ENCODE measurements around the gene RABEPK.
"Not testable (repeated sequence)": the region's sequence is repeated elsewhere in the genome, so short reads cannot be mapped to it uniquely, and the experiment has no call there.

The RABEPK gene, protein sequence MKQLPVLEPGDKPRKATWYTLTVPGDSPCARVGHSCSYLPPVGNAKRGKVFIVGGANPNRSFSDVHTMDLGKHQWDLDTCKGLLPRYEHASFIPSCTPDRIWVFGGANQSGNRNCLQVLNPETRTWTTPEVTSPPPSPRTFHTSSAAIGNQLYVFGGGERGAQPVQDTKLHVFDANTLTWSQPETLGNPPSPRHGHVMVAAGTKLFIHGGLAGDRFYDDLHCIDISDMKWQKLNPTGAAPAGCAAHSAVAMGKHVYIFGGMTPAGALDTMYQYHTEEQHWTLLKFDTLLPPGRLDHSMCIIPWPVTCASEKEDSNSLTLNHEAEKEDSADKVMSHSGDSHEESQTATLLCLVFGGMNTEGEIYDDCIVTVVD
- 13.8 to 24.8 reads per million in 2 donors for total RNA-seq

DNA sequence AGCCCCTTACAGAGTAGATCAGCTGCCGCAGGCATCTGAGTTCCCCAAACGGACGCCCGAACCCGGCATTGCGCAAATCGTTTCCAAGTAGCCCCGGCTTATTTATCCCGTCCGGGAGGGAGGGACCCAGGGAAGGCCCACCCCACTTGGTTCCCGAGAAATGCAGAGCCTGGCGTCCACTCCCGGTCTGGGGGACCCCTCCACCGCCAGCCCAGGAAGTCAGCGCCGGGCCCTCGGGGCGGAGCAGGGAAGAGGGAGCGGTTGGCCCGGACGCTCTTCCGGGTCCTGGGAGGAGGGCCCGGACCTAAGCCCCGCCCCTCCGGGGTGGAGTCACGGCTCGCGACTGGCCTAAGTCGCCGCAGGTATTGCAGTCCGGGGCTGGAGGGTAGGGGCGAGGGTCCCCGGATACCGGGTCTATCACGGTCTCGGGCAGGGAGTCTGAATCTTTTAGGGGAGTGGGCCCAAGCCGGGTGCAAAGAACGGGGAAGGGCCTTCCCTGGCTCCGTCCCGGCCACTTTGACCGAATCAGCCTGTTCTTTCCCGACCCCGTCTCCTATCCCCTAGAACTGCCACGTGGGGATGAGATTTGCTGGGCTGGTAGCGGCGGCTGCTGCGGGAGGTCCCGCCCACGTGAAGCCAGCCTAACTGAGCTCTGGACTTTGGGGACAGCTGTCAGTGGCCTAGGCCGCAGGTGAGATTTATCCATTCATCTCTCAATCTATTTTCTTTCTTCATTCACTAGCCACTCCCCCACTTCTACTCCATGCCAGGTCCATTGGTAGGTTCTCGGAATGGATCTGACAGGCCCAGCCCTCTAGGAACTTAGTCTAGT, at the start of gene RABEPK:
RABEPK (plus strand) TSS at position 327 of the 832 bp plus-strand sequence. CDS start 2,472 bp downstream, outside the sequence.
- peak; percentile 89 for DNase-seq

DNA sequence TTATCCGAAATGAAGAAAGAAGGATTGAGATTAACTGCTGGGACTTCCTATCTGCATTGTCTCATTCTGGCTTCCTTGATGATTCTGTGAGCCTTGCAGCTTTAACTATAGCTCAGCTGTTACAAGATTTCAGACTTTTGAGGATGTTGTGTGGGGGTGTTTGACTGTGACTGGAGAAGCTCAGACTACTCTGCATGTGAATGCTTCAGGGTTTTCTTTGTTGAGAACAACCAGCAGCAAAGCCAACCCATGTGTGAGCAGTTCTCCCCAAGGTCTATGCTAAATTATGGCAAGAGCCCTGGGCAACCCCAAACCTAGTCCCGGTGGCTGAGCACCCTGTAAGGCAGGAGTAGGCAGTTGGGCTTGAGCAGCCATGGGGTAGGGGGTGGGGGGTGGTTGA, 48.6 kb upstream of the RABEPK start:
- no peak for DNase-seq

DNA sequence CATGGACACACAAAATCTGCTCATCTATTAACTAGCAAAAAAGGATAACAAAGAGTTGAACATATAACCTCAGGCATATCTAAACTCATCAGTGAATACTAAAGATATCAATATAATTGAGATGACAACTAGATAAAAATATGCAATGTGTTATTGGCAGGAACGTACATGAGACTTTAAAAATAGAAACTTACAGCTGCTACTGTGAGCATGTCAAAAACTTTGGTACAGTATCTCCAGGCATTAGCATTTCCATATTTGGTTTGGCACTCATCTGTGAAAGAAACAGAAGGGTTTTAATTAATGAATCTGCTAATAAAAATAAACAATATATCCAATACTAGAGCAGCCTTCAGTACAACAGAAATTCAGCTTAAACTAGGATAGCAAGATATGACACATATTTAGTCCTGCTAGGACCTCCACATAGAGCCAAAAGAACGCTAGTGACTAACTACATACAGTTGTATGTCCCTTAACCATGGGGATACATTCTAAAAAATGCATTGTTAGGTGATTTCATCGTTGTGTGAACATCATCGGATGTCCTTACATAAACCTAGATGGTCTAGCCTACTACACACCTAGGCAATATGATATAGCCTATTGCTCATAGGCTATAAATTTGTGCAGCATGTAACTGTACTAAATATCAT, 46.5 kb upstream of the RABEPK start:
- no peak for DNase-seq

DNA sequence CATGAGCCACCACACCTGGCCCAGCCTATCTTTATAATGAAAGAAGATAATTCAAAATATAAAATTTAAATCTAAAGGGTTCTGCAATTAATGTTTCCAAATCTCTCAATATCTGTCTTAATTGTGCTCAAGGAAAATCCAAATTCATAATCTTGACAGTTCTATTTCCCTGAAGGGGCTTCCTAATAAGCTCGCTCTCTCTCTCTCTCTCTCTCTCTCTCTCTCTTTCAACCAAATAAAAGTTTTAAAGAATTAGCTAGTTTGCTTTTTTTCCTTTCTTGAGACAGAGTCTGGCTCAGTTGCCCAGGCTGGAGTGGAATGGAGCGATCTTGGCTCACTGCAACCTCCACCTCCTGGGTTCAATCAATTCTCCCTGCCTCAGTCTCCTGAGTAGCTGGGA, 43.8 kb upstream of the RABEPK start:
- DNase-seq, result no peak

DNA sequence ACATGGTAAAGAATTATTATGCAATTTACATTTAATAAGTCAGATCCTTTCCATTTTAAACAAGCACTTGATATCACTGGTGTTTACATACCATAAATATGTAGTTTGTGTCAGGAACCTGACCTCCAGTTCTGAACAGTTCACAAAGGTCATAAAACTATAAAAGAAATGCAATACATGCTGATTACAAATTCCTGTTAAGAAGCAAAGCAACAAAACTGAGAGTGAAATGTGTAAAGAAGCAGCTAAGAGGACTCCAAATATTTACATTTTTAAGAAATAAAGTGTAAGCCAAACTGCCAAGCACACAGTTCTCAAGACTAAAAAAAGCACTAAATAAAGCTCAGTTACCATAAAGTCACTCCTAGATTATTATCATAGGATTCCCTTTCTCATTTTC, 39.6 kb upstream of the RABEPK start:
- no peak for DNase-seq

DNA sequence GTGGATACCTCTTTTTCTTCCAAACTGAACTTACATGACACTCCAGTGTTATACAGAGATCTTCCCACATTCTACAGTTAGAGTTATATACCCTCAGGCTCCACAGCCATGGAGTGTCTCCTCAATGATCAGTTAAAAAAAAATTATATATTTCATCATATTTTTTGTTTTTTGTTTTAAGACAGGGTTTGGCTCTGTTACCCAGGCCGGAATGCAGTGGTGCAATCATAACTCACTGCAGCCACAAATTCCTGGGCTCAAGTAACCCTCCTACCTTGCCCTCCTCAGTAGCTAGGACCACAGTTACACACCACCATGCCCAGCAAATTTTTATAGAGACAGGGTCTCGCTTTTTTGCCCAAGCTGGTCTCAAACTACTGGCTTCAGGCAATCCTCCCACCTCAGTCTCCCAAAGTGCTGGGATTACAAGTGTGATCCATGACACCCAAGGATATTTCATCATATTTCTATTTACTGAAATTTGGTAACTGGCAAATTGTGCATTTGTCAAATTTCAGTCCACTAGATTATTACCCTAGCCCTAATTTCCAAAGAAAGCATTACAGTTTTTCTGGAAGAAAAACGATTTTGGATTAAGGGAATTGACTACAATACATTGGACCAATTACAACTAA, 38.9 kb upstream of the RABEPK start:
- no peak for DNase-seq

DNA sequence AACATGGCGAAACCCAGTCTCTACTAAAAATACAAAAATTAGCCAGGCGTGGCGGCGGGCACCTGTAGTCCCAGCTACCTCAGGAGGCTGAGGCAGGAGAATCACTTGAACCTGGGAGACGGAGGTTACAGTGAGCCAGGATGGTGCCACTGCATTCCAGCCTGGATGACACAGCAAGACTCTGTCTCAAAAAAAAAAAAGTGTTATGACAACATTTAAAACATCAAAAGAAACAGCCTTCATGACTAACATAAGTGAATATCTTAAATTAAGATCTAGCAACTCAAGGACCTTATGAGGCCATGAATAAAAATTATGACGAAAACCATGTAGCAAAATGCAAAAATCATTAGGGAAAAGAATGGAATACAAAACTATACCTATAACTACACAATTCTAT, 37.5 kb upstream of the RABEPK start:
- not testable (repeated sequence) for DNase-seq

DNA sequence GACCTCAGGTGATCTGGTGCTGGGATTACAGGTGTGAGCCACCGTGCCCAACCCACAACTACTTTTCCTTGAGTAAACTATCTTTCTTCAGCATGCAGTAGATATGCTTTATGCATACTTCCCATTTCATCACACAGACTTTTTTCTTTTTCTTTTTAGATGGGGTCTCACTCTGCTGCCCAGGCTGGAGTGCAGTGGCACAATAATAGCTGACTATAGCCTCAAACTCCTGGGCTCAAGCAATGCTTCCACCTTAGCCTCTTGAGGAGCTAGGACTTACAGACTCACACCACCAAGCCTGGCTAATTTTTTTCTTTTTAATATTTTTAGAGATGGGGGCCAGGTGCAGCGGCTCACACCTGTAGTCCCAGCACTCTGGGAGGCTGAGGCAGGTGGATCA, 33.6 kb upstream of the RABEPK start:
- no peak for DNase-seq

DNA sequence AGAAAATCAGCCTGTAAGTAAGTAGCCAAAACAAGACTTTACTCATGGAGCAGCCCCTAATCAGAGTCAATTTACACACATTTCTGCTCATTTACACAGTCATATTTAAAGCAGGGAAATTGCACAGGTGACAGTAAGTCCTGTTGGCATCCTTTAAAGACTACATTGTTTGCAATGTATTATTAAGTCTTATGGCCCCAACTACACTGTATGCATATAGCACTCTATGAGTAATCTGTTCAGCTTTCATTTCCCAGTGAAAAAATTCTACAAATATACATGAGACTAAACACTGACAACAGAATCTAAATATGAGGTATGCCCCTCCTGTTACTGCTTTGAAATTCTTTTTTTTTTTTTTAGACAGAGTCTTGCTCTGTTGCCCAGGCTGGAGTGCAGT, 30.4 kb upstream of the RABEPK start:
- no peak for DNase-seq

DNA sequence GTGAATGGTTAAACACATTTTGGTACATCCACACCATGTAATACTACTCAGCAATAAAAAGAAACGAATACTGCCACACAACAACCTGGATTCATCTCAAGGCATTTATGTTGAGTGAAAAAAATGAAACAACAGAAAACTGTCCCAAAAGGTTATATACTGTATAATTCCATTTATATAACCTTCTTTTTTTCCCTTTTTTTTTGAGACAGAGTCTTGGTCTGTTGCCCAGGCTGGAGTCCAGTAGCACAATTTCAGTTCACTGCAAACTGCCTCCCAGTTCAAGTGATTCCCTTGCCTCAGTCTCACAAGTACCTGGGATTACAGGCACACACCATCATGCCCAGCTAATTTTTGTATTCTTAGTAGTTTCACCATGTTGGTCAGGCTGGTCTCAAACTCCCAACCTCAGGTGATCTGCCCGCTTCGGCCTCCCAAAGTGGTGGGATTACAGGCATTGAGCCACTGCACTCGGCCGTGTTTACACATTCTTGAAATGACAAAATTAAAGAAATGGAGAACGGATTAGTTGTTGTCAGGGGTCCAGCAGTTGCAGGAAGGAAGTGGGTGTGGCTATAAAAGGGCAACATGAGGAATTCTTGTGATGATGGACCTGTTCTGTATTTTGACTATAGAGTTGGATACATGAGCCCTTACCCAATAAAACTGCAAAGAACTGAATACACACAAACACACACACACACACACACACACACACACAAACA, 28.1 kb upstream of the RABEPK start:
- DNase-seq, result no peak

DNA sequence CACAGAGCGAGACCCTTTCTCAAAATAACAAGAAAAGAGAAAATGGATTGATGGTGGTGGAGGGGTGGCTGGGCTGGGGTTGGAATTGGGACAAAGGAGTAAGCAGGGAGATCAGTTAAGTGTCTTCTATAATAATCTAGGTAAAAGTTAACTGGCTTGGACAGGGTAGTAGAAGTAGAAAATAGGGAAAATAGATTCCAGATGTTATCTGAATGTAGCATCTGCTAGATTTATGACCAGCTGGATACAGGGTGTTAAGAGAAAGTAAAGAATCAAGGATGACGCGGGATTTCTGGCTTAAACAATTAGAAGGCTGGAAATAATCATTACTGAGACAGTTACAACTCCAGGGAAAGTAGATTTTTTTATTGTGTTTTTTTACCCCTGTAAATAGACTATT, 23.7 kb upstream of the RABEPK start:
- no peak for DNase-seq

DNA sequence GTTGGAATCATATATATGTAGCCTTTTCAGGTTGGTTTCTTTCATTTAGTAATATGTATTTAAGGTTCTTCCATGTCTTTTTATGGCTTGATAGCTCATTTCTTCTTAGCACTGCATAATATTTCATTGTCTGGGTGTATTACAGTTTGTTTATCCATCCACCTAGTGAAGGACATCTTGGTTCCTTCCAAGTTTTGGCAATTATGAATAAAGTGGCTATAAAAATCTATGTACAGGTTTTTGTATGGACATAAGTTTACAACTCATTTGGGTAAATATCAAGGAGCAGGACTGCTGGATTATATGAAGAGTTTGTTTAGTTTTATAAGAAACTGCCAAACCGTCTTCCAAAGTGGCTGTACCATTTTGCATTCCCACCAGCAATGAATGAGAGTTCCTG, 22.5 kb upstream of the RABEPK start:
- no peak for DNase-seq

DNA sequence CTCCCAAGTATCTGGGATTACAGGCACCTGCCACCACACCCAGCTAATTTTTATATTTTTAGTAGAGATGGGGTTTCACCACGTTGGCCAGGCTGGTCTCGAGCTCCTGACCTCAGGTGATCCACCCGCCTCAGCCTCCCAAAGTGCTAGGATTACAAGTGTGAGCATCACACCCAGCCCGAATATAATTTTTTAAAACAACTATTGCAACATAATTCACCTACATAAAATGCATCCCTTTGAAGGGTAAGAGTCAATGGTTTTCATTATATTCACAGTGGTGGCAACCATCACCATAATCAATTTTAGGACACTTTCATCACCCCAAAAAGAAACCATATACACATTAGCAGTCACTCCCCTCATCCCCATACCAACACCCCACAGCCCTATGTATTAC, 20.6 kb upstream of the RABEPK start:
- DNase-seq, result not testable (repeated sequence)

DNA sequence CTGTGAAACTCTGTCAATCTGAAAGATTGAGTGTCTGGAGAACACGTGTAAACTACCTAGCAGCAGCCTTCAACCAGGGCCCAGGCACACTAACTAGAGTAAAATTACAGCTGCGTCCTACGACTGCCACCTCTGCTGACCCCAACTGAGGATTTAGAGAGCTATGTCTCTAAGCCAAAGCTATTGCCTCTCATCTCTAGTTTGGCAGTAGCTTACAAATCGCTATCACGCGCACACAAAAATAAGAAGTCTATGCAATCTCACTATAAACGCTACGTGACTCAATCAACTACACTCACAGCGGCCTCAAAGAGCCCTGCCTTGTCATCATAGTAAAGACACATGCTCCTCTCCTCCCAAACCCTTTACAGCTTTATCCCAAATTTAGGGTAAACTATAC, 19.5 kb upstream of the RABEPK start:
- no peak for DNase-seq

DNA sequence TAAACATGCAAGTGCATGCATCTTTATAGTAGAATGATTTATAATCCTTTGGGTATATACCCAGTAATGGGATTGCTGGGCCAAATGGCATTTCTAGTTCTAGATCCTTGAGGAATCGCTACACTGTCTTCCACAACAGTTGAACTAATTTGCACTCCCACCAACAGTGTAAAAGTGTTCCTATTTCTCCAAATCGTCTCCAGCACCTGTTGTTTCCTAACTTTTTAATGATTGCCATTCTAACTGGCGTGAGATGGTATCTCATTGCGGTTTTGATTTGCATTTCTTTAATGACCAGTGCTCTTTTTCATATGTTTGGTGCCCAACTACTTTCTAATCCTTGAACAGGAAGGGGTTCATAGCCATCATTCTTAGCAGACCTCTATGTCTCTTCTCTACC, 18.6 kb upstream of the RABEPK start:
- DNase-seq, result not testable (repeated sequence)

DNA sequence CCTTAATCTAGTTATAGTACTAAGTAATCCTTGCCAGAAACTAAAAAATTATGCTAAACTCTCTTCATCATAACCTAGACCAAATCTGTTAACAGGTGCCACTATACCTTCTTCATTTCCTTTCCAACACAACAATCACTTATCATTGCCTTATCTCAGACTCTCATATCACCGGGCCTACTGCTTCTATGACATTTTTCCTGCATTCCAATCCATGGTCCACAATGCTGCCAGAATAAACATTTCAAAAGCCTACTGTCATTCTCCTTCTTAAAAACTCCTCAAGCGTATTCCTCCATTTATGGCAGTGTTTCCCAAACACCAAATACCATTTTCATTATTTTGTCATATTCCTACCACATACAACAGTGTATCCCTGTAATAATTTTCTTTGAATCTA, 17.3 kb upstream of the RABEPK start:
- no peak for DNase-seq

DNA sequence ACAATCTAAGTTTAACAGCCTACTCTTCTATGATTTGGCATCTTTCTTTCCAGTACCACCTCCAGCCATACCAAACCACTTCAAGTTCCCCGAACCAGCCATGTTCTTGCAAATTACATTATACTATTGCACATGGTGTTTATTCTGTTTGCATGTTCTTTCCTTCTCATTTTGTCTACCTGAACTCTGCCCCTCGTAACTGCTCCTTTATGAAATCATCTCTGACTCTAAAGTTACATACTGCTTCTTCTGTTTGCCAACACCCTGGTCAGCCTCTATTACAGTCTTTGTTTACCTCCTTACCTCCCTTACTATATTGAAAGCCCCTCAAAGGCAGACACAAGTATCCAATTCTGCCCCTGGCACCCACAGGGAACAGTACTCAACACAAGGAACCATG, 16.8 kb upstream of the RABEPK start:
- DNase-seq, result no peak

DNA sequence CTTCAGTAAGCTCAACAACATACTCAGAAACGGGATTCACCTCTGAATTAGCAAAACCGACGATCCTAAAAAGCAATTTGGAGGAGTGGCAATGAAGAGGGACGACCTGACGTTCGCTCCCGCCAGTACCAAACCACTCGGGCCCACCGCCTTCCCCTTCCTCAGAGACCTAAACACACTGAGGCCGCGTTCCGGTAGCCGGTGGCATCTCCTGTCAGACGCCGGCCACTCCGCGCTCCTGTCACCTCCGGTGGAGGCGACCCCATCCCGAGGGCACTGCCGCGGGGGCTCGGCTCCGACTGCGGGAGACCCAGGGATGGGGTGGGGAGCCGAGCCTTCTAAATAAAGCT, 11.4 kb upstream of the RABEPK start:
- DNase-seq, result peak; percentile 36

DNA sequence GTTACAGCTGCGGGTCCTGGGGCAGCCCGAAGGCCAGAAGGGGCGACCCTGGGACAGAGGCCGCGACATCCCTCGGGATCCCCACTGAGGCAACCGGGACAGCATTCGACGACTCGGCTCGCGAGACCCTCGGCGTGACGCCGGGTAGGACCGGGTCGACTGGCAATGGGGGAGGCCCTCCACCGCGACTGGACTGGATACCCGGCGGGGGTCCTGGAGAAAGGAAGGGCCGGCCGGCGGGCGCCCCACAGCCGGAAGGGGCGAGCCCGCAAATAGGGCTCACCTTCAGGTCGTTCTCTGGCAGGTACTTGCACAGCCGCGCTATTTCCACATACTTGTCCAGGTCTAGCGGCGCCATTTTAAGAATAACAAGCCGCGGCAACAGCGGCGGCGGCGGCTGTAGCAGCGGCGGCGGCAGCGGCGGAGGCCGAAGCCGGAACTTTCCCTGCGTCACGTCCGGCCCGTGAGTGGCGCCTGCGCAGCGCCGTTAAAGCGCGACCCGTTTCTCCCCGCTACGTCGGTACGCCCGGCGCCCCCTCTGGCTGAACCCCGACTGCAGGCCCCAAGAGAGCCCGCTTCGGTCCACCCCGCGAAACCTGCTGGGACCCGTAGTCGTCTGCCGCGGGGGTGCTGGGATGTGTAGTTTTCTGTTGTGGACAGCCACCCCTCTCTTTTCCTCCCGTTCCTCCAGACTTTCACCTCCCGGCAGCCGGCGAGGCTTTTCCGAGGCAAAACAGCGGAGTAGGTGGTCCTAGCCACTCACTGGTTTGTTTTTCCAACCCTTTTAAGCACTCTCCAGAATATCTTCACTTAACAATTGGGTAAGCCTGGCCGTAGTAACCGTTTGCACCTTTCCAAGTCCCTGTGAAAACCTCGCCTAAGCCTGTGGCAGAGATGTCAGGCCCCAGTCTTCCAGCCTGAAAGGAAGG, 10.7 kb upstream of the RABEPK start, which contains the start of gene PPP6C:
PPP6C (minus strand) TSS at position 443 of the 929 bp plus-strand sequence; CDS start at position 358, 85 bp downstream.
- peak; percentile 96 for DNase-seq

DNA sequence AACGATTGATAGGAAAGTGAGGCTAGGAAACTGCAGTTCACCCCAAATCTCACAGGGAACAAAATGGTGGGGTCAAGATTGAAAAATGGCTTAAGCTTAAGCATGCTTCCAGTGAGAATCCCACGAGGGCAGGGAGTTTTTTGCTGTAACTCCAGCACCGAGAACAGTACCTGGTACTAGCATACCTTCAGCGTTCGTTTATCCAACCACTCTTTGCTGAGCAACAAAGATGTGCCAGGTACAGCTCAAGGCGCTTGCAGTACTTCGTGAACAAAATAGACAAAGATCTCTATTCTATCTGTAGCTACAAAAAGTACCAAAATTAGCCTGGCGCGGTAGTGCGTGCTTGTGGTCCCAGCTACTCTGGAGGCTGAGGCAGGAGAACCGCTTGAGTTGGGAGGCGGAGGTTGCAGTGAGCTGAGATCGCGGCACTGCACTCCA, 10.0 kb upstream of the RABEPK start:
- no peak for DNase-seq

DNA sequence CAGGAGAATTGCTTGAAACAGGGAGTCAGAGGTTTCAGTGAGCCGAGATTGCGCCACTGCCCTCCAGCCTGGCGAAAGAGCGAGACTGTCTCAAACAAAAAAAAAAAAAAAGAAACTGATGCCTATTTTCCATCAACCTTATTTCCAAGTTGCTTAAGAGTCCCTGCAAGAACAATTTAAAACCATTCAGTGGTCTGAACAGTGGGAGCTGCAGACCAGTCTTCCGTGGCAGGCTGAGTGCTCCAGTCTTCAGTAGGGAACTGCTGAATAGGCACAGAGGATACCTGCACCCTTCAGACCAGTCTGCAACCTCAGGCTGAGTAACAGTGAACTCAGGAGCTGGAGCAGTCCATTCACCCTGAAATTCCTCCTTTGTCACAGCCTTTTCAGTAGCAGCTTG, 5.9 kb upstream of the RABEPK start:
- not testable (repeated sequence) for DNase-seq
